Peyer's patch (tissue), 4 donors: ENCODE measurements around the gene TIAM1. TPM values are rescaled to one million over a fixed set of nuclear protein-coding genes. Genes with fewer than 3 reads are reported as not detected.

Experiments
- DNase-seq, 3 donors: peaks; one replicate each; pipeline ENCODE4 v3.0.0-alpha.2; 2017 to 2019
- H3K27ac ChIP-seq, 4 donors: fragments of 200-600 bp; sonication (generic); one replicate each; pipeline ENCODE4 v1.5.1; 2016 to 2019
- H3K27me3 ChIP-seq, 2 donors: fragments of 200-600 bp; sonication (generic); one replicate each; pipeline ENCODE4 v1.5.1; 2019
- H3K36me3 ChIP-seq, 3 donors: fragments of 200-600 bp; sonication (generic); one replicate each; pipeline ENCODE4 v1.5.1; 2016 to 2019
- H3K4me1 ChIP-seq, 4 donors: fragments of 200-600 bp; sonication (generic); one replicate each; pipeline ENCODE4 v1.5.1; 2016 to 2019
- H3K4me3 ChIP-seq, 4 donors: fragments of 200-600 bp; sonication (generic); 1 replicate in 3 of 4; 2 replicates in 1 of 4; pipeline ENCODE4 v1.5.1; 2016 to 2019; ENCODE audit warnings: mild to moderate bottlenecking in 1 of 4
- H3K9me3 ChIP-seq, 4 donors: fragments of 200-600 bp; sonication (generic); one replicate each; pipeline ENCODE4 v1.5.1; 2016 to 2019; ENCODE audit warnings: mild to moderate bottlenecking in 1 of 4
- POLR2A ChIP-seq, 2 donors: fragments of 450-650 bp; IDR thresholded peaks; one replicate each; pipeline ENCODE4 v1.5.1; 2017; ENCODE audit warnings: antibody characterized with exemption in 2 of 2, mild to moderate bottlenecking in 2 of 2, moderate library complexity in 2 of 2
- total RNA-seq, 4 donors: library from RNA; depleted of rRNA; stranded (reverse); fragments of >200 nt; gene quantifications; one replicate each; pipeline ENCODE4 v1.1.0, GENCODE V29; 2016
- TF ChIP-seq, protein P1 (sequence below), 6 experiments: fragments of 450-650 bp in 4 of 6; fragments of 200-600 bp in 2 of 6; sonication (generic) in 1 of 6; IDR thresholded peaks; one replicate each; pipeline ENCODE4 v1.5.1; 2017 to 2019; ENCODE audit warnings: antibody characterized with exemption in 6 of 6, mild to moderate bottlenecking in 3 of 6, moderate library complexity in 1 of 6

Gene TIAM1
- total RNA-seq, 4 donors from 2014 or later, result 1.4 to 13.2 (median 2.9) TPM

DNA sequence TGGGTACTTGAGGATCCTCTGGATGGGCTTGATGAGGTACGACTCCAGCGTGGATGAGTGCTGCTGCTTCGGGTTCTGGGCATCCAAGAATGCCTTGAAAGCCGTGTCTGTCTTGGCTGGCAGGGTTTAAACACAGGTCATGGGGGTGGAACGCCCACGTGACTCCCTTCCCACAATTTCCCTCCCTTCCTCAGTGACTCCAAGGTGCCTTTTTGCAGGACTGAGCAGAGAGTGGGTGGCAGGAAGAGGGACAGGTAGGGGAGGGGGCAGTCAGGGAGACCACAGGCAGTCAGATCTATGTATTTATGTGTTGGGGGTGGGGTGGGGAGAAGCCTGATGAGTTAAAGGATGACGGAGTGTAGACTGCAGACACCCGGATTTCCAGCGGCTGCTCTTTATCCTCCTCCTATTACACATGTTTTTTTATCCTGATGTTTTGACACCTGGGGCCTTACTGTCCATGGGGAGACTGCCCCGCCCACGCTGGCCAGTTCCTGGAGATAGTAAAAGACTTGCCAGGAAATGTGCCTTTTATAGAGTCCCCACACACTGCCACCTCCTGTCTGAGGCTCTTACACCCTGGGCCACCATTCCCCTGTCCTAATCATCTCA is 202.6 kb downstream of the TIAM1 start:
- TF ChIP-seq, protein P1, sequence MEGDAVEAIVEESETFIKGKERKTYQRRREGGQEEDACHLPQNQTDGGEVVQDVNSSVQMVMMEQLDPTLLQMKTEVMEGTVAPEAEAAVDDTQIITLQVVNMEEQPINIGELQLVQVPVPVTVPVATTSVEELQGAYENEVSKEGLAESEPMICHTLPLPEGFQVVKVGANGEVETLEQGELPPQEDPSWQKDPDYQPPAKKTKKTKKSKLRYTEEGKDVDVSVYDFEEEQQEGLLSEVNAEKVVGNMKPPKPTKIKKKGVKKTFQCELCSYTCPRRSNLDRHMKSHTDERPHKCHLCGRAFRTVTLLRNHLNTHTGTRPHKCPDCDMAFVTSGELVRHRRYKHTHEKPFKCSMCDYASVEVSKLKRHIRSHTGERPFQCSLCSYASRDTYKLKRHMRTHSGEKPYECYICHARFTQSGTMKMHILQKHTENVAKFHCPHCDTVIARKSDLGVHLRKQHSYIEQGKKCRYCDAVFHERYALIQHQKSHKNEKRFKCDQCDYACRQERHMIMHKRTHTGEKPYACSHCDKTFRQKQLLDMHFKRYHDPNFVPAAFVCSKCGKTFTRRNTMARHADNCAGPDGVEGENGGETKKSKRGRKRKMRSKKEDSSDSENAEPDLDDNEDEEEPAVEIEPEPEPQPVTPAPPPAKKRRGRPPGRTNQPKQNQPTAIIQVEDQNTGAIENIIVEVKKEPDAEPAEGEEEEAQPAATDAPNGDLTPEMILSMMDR (IDR thresholded peaks at IDR 0.05), result no peak
- no peak for TF ChIP-seq POLR2A (IDR thresholded peaks at IDR 0.05)
- no peaks in the 10 kb centered on the region for H3K27me3 ChIP-seq
- H3K4me3 ChIP-seq, result no peak overlapping the region
- H3K36me3 ChIP-seq, result no peaks in the 10 kb centered on the region
- H3K4me1 ChIP-seq, result no peaks in the 10 kb centered on the region
- DNase-seq, result no peak
- H3K27ac ChIP-seq, result no peak overlapping the region
- H3K9me3 ChIP-seq, result no peaks in the 10 kb centered on the region

DNA sequence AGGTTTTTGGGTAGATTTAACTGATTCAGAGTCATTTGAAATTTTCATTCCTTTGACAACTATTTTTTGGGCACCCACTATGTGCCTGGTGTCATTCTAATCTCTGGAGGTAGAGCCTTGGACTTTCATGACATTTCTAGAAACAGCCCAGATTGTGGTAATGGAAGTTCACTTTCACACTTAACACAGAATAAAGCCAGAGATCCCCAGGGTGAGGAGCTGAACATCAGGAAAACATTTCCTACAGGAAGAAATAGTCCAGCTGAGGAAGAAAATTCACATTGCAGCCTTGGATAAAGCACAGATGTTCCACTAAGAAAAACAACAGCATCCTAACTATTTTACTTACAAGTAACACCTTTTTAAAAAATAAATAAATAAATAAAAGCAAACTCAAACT is 203.4 kb downstream of the TIAM1 start:
- no peaks in the 10 kb centered on the region for H3K27me3 ChIP-seq
- H3K27ac ChIP-seq, result no peak overlapping the region
- DNase-seq, result no peak
- H3K9me3 ChIP-seq, result no peaks in the 10 kb centered on the region
- H3K36me3 ChIP-seq, result no peaks in the 10 kb centered on the region
- no peak for TF ChIP-seq POLR2A (IDR thresholded peaks at IDR 0.05)
- TF ChIP-seq, protein P1 (IDR thresholded peaks at IDR 0.05), result no peak
- no peaks in the 10 kb centered on the region for H3K4me1 ChIP-seq
- no peak overlapping the region for H3K4me3 ChIP-seq

DNA sequence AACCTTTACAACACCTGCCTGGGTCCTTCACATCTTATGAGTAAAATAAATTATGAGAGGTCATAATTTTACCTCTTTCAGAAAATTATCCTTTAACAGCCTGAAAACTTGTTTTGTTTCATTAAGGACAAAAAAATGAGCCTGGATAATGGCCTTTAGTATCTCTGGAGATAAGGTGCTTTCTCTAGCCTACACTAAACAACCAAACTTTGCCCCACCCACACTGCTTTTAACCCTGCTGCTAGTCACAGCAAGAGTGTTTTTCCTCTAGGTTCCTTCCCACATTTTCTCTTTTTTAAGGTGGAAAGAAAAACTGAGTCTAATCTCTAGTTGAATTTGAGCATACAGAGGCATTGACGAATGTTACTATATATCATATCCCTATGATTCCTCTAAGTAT is 204.0 kb downstream of the TIAM1 start:
- TF ChIP-seq, protein P1 (IDR thresholded peaks at IDR 0.05), result no peak
- TF ChIP-seq POLR2A (IDR thresholded peaks at IDR 0.05), result no peak
- H3K4me3 ChIP-seq, result no peak overlapping the region
- H3K27me3 ChIP-seq, result no peaks in the 10 kb centered on the region
- DNase-seq, result no peak
- H3K36me3 ChIP-seq, result no peaks in the 10 kb centered on the region
- H3K27ac ChIP-seq, result no peak overlapping the region
- H3K9me3 ChIP-seq, result no peaks in the 10 kb centered on the region
- H3K4me1 ChIP-seq, result no peaks in the 10 kb centered on the region

DNA sequence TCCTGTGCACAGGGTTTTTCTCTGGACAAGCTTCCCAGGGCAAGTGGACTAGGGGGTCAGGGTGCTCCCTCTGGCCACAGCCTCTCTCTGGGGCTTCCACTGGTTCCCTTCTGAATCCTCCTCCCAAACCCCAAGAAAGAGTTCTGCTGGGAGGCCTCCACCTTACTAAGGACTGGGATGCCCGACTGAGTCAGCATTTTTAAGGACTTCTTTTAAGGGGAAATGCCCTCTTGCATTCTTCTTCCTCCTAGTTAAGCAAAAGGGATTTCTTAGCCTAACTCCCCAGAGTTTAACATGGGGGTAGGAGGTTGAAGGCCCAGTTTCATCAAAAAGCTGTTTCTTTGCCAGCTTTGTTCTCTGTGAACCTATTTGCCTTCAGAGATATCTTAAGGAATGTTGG is 206.1 kb downstream of the TIAM1 start:
- TF ChIP-seq, protein P1 (IDR thresholded peaks at IDR 0.05), result no peak
- no peak for TF ChIP-seq POLR2A (IDR thresholded peaks at IDR 0.05)
- H3K9me3 ChIP-seq, result no peaks in the 10 kb centered on the region
- no peaks in the 10 kb centered on the region for H3K27me3 ChIP-seq
- H3K4me1 ChIP-seq, result no peaks in the 10 kb centered on the region
- H3K27ac ChIP-seq, result no peak overlapping the region
- no peak for DNase-seq
- no peaks in the 10 kb centered on the region for H3K36me3 ChIP-seq
- H3K4me3 ChIP-seq, result no peak overlapping the region

DNA sequence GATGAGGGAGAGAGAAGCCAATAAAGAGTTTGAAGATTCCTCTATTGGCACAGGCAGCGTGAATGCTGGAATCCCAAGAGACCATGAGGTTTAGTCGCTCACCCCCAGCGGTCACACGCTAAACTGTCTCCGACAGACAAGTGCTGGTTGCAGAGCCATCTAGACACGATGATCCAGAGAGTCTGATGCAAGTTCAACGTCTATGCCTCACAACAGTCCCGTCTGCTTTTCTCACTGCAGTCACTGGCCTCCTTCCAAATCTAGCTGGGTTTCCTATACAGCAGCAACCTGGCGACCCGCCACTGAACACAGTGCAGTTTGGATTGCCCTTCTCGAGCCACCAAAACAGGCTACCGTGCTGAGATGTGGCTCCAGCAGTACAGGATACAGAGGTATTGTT is 207.2 kb downstream of the TIAM1 start:
- DNase-seq, result no peak
- Histone ChIP-seq H3K27ac (no peak overlapping the region), H3K27me3 (no peaks in the 10 kb centered on the region), H3K9me3 (no peaks in the 10 kb centered on the region), H3K4me3 (no peak overlapping the region), H3K4me1 (no peaks in the 10 kb centered on the region), H3K36me3 (no peaks in the 10 kb centered on the region)
- TF ChIP-seq, protein P1 (IDR thresholded peaks at IDR 0.05), result no peak
- no peak for TF ChIP-seq POLR2A (IDR thresholded peaks at IDR 0.05)
